NK-92 treated with Interleukin-12 subunit alpha and Interleukin-12 subunit beta, amount 100 ng/mL, for 24 hours (cell line): ENCODE data around the gene MRTFB.
A peak's percentile ranks its signal among the peaks of the same experiment; 100 is the strongest.
"Not testable (repeated sequence)": the region's sequence is repeated elsewhere in the genome, so short reads cannot be mapped to it uniquely, and the experiment has no call there.

Experiments used
- DNase-seq: peaks from one replicate; lab custom pipeline; 2025; lab: John Stamatoyannopoulos, UW

Gene MRTFB

GRCh38 chr16:14070877-14071575, at the start of gene MRTFB:
MRTFB (plus strand) TSS chr16:14071319; CDS start chr16:14140607, 69,288 bp downstream.
- DNase-seq: peak; percentile 67

GRCh38 chr16:14023526-14023925, 47.6 kb upstream of the MRTFB start:
- not testable (repeated sequence) for DNase-seq

- DNase-seq: no peak
Measured at GRCh38 chr16:14024283-14024682, 46.8 kb upstream of the MRTFB start.

GRCh38 chr16:14026572-14027285, 44.4 kb upstream of the MRTFB start:
- DNase-seq: no peak

- DNase-seq: no peak
Measured at GRCh38 chr16:14028202-14028601, 42.9 kb upstream of the MRTFB start.

- no peak for DNase-seq
Measured at GRCh38 chr16:14029658-14030057, 41.5 kb upstream of the MRTFB start.

GRCh38 chr16:14035092-14035491, 36.0 kb upstream of the MRTFB start:
- DNase-seq: no peak

- no peak for DNase-seq
Measured at GRCh38 chr16:14036889-14037288, 34.2 kb upstream of the MRTFB start.

GRCh38 chr16:14037960-14038359, 33.2 kb upstream of the MRTFB start:
- DNase-seq: no peak

- no peak for DNase-seq
Measured at GRCh38 chr16:14041164-14041563, 30.0 kb upstream of the MRTFB start.

GRCh38 chr16:14042706-14043105, 28.4 kb upstream of the MRTFB start:
- DNase-seq: no peak

- no peak for DNase-seq
Measured at GRCh38 chr16:14043278-14043677, 27.8 kb upstream of the MRTFB start.

- no peak for DNase-seq
Measured at GRCh38 chr16:14043793-14044192, 27.3 kb upstream of the MRTFB start.

GRCh38 chr16:14047121-14047859, 23.8 kb upstream of the MRTFB start:
- DNase-seq: not testable (repeated sequence)

- no peak for DNase-seq
Measured at GRCh38 chr16:14050291-14051027, 20.7 kb upstream of the MRTFB start.

GRCh38 chr16:14051103-14051729, 19.9 kb upstream of the MRTFB start:
- no peak for DNase-seq

- no peak for DNase-seq
Measured at GRCh38 chr16:14056970-14057369, 14.1 kb upstream of the MRTFB start.

GRCh38 chr16:14057878-14058382, 13.2 kb upstream of the MRTFB start:
- no peak for DNase-seq

GRCh38 chr16:14061732-14062259, 9.3 kb upstream of the MRTFB start:
- DNase-seq: no peak

GRCh38 chr16:14062261-14062660, 8.9 kb upstream of the MRTFB start:
- no peak for DNase-seq
